ENCODE data around the gene COLEC11.

COLEC11 gene

GRCh38 chr2:3581367-3582262, 13.3 kb upstream of the COLEC11 start:
- no peak for TF ChIP-seq CTCF (IDR thresholded peaks at IDR 0.05)

- TF ChIP-seq CTCF (IDR thresholded peaks at IDR 0.05), result no peak
Observed at GRCh38 chr2:3584076-3584475, 10.8 kb upstream of the COLEC11 start.

- TF ChIP-seq CTCF (IDR thresholded peaks at IDR 0.05), result no peak
Observed at GRCh38 chr2:3584608-3585260, 10.2 kb upstream of the COLEC11 start.

- no peak for TF ChIP-seq CTCF (IDR thresholded peaks at IDR 0.05)
Observed at GRCh38 chr2:3585261-3586109, 9.4 kb upstream of the COLEC11 start.

GRCh38 chr2:3586220-3586619, 8.7 kb upstream of the COLEC11 start:
- TF ChIP-seq CTCF (IDR thresholded peaks at IDR 0.05), result no peak

GRCh38 chr2:3587021-3587420, 7.9 kb upstream of the COLEC11 start:
- no peak for TF ChIP-seq CTCF (IDR thresholded peaks at IDR 0.05)

- TF ChIP-seq CTCF (IDR thresholded peaks at IDR 0.05), result no peak
Observed at GRCh38 chr2:3587432-3587831, 7.5 kb upstream of the COLEC11 start.

Data from LNCAP (cell line).